ENCODE data around the gene RUNDC3A.
"Not testable (repeated sequence)": the region's sequence is repeated elsewhere in the genome, so short reads cannot be mapped to it uniquely, and the experiment has no call there.

RUNDC3A gene

DNA sequence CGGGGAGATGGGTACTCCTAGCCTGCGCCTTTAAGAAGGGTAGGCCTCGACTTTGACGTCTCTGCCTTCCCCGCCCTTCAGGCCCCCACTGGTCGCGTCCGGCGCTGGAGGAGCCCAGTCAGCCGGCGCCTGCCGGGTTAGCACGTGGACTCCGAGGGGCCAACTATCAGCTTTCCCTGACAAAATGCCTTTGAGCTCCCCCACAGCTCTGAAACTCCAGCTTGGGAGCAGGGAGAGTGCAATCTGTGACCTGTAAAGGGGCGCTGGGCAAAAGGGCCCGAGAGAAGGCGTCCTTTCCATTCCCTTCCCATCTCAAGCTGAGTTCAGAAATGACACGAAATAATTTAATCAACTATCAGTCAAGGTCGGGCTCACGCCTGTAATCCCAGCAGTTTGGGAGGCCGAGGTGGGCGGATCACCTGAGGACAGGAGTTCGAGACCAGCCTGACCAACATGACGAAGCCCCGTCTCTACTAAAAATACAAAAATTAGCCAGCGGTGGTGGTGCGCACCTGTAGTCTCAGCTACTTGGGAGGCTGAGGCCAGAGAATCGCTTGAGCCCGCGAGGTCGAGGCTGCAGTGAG is 18.6 kb downstream of the RUNDC3A start:
- Histone ChIP-seq H3K79me2 (ENCODE audit: insufficient read depth, low read length) (peaks cover 23% of the 10 kb centered on the region), H3K4me2 (ENCODE audit: insufficient read depth, low read length) (peak overlapping the region; percentile 57), H3K36me3 (ENCODE audit: insufficient read depth, low read length) (peaks cover 7% of the 10 kb centered on the region), H3K4me3 (ENCODE audit: low read depth in 1 of 2, low read length in 2 of 2) (peak overlapping the region in 1 of 2 experiments; percentile 48; a peak in 2 of 4 replicates), H3K9me3 (ENCODE audit: insufficient read depth, low read length, severe bottlenecking) (no peaks in the 10 kb centered on the region), H2AFZ (ENCODE audit: low read depth, low read length) (peak overlapping the region; percentile 72), H4K20me1 (ENCODE audit: insufficient read depth, low read length) (peaks cover 10% of the 10 kb centered on the region), H3K9ac (ENCODE audit: low read depth, low read length) (peak overlapping the region; percentile 35), H3K27ac (ENCODE audit: low read length) (0 out of 2 replicates have a peak overlapping the region, but pooled peaks have one; percentile 31), H3K4me1 (ENCODE audit: insufficient read depth, low read length) (peaks cover 51% of the 10 kb centered on the region), H3K27me3 (ENCODE audit: insufficient read depth, low read length, poor library complexity) (no peaks in the 10 kb centered on the region)
- DNase-seq = peak; percentile 97
- TF ChIP-seq, protein P1, sequence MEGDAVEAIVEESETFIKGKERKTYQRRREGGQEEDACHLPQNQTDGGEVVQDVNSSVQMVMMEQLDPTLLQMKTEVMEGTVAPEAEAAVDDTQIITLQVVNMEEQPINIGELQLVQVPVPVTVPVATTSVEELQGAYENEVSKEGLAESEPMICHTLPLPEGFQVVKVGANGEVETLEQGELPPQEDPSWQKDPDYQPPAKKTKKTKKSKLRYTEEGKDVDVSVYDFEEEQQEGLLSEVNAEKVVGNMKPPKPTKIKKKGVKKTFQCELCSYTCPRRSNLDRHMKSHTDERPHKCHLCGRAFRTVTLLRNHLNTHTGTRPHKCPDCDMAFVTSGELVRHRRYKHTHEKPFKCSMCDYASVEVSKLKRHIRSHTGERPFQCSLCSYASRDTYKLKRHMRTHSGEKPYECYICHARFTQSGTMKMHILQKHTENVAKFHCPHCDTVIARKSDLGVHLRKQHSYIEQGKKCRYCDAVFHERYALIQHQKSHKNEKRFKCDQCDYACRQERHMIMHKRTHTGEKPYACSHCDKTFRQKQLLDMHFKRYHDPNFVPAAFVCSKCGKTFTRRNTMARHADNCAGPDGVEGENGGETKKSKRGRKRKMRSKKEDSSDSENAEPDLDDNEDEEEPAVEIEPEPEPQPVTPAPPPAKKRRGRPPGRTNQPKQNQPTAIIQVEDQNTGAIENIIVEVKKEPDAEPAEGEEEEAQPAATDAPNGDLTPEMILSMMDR (IDR thresholded peaks at IDR 0.05; ENCODE audit: borderline replicate concordance, extremely low read depth, low read length, poor library complexity, severe bottlenecking) = no peak
- no peak for TF ChIP-seq EZH2 (IDR thresholded peaks at IDR 0.05; ENCODE audit: borderline replicate concordance, low read depth, low read length, severe bottlenecking)
- peak; percentile 92 for ATAC-seq (ENCODE audit: insufficient read depth, low read depth)

DNA sequence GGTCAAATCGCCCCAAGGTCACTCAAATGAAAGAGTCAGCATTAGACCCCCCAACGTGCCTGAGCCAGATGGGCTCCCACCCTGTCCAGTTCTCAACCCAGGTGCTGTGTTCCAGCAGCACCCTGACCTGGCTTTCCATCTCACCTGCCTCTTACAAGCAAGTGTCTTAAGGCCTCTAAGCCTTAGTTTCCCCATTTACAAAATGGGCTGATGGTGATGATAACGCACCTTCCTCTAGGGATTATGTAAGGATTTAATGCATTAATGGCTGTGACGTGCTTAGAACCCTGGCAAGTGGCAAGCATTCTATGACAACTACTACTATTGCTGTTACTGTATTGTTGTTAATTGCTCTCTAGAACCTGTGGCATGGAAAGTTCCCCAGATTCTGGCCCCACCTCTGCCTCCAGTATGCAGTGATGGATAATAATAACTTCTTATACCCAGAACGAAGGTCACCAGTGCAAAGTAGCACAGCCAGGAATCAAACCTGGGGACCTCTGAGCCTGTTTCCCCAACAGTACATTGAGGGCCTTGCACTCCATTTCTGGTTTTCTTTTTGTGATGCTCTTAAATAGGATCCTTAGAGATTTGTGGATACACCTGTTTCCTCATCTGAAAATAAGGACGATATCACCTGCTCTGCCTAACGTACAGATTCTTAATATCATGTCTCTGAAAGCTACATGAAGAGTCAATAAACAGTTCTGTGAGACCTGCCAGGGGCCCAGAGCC is 19.5 kb downstream of the RUNDC3A start:
- no peak for TF ChIP-seq EZH2 (IDR thresholded peaks at IDR 0.05; ENCODE audit: borderline replicate concordance, low read depth, low read length, severe bottlenecking)
- TF ChIP-seq, protein P1 (IDR thresholded peaks at IDR 0.05; ENCODE audit: borderline replicate concordance, extremely low read depth, low read length, poor library complexity, severe bottlenecking) = no peak
- H4K20me1 ChIP-seq (ENCODE audit: insufficient read depth, low read length) = peaks cover 4% of the 10 kb centered on the region; the same call in 1 of the 2 replicates
- no peaks in the 10 kb centered on the region for H3K9me3 ChIP-seq (ENCODE audit: insufficient read depth, low read length, severe bottlenecking)
- no peak for DNase-seq
- no peak overlapping the region for H3K9ac ChIP-seq (ENCODE audit: low read depth, low read length)
- H3K27ac ChIP-seq (ENCODE audit: low read length) = no peak overlapping the region
- peaks cover 18% of the 10 kb centered on the region for H3K79me2 ChIP-seq (ENCODE audit: insufficient read depth, low read length)
- H3K4me3 ChIP-seq (ENCODE audit: low read depth in 1 of 2, low read length in 2 of 2) = no peak overlapping the region
- no peak for ATAC-seq (ENCODE audit: insufficient read depth, low read depth)
- no peak overlapping the region for H2AFZ ChIP-seq (ENCODE audit: low read depth, low read length)
- H3K27me3 ChIP-seq (ENCODE audit: insufficient read depth, low read length, poor library complexity) = no peaks in the 10 kb centered on the region
- H3K4me2 ChIP-seq (ENCODE audit: insufficient read depth, low read length) = no peak overlapping the region
- H3K36me3 ChIP-seq (ENCODE audit: insufficient read depth, low read length) = no peaks in the 10 kb centered on the region; the same call in 1 of the 2 replicates
- peaks cover 43% of the 10 kb centered on the region for H3K4me1 ChIP-seq (ENCODE audit: insufficient read depth, low read length)

DNA sequence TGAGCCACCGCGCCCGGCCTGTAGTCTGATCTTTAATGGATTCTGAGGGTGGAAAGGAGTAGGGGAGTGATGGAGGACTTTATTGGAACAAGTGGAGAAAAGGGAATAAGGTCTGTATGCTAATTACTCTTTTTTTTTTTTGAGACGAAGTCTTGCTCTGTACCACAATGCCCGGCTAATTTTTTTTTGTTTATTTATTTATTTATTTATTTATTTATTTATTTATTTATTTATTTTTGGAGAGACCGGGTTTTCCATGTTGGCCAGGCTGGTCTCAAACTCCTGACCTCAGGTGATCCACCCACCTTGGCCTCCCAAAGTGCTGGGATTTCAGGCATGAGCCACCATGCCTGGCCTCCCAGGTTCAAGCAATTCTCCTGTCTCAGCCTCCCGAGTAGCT is 21.1 kb downstream of the RUNDC3A start:
- not testable (repeated sequence) for H3K9ac ChIP-seq (ENCODE audit: low read depth, low read length); H3K9me3 ChIP-seq (ENCODE audit: insufficient read depth, low read length, severe bottlenecking); ATAC-seq (ENCODE audit: insufficient read depth, low read depth); H3K79me2 ChIP-seq (ENCODE audit: insufficient read depth, low read length); H2AFZ ChIP-seq (ENCODE audit: low read depth, low read length); H4K20me1 ChIP-seq (ENCODE audit: insufficient read depth, low read length); H3K4me3 ChIP-seq (ENCODE audit: low read depth in 1 of 2, low read length in 2 of 2); H3K4me2 ChIP-seq (ENCODE audit: insufficient read depth, low read length); DNase-seq; H3K36me3 ChIP-seq (ENCODE audit: insufficient read depth, low read length); H3K27ac ChIP-seq (ENCODE audit: low read length); H3K27me3 ChIP-seq (ENCODE audit: insufficient read depth, low read length, poor library complexity)
- H3K4me1 ChIP-seq (ENCODE audit: insufficient read depth, low read length) = peaks cover 31% of the 10 kb centered on the region

DNA sequence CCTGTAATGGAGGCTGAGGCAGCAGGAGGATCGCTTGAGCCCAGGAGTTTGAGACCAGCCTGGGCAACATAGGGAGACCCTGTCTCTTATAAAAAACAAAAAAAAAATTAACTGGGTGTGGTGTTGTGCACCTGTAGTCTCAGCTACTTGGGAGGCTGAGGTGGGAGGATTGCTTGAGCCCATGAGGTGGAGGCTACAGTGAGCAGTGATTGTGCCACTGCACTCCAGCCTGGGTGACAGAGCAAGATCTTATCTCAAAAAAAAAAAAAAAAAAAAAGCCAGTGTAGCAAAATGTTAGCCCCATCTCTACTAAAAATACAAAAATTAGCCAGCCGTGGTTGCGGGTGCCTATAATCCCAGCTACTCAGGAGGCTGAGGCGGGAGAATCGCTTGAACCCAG is 21.9 kb downstream of the RUNDC3A start:
- H4K20me1 ChIP-seq (ENCODE audit: insufficient read depth, low read length); H3K4me3 ChIP-seq (ENCODE audit: low read depth in 1 of 2, low read length in 2 of 2); H3K27me3 ChIP-seq (ENCODE audit: insufficient read depth, low read length, poor library complexity); H3K36me3 ChIP-seq (ENCODE audit: insufficient read depth, low read length); DNase-seq; H3K27ac ChIP-seq (ENCODE audit: low read length); H3K9me3 ChIP-seq (ENCODE audit: insufficient read depth, low read length, severe bottlenecking); H3K79me2 ChIP-seq (ENCODE audit: insufficient read depth, low read length); H3K4me2 ChIP-seq (ENCODE audit: insufficient read depth, low read length); ATAC-seq (ENCODE audit: insufficient read depth, low read depth); H2AFZ ChIP-seq (ENCODE audit: low read depth, low read length); H3K9ac ChIP-seq (ENCODE audit: low read depth, low read length): not testable (repeated sequence)
- H3K4me1 ChIP-seq (ENCODE audit: insufficient read depth, low read length) = peaks cover 26% of the 10 kb centered on the region
